Liver (tissue), 9 donors: ENCODE results near the gene PATL1. TPM values are rescaled to one million over a fixed set of nuclear protein-coding genes. Genes with fewer than 3 reads are reported as not detected.
A peak's percentile ranks its signal among the peaks of the same experiment; 100 is the strongest.

Experiments
- DNase-seq: peaks from one replicate; pipeline ENCODE4 v3.0.0-alpha.2; 2017; ENCODE audit warnings: low spot score
- H3K27ac ChIP-seq, 2 donors: one replicate each; pipeline ENCODE4 v1.7.0; 2013; ENCODE audit warnings: inconsistent platforms in 2 of 2, low read length in 2 of 2, control low read depth in 1 of 2, low read depth in 1 of 2, mild to moderate bottlenecking in 1 of 2
- H3K27me3 ChIP-seq, 4 donors: one replicate each; pipeline versions ENCODE4 v1.6.1 to v1.7.0; 2013; ENCODE audit warnings: low read length in 3 of 4, inconsistent platforms in 1 of 4, mild to moderate bottlenecking in 1 of 4, moderate library complexity in 1 of 4; ENCODE audit not compliant: control insufficient read depth in 4 of 4, insufficient read depth in 4 of 4
- H3K36me3 ChIP-seq, 4 donors: one replicate each; pipeline versions ENCODE4 v1.6.1 to v1.7.0; 2013; ENCODE audit warnings: low read length in 3 of 4, mild to moderate bottlenecking in 3 of 4, low read depth in 1 of 4, moderate library complexity in 1 of 4; ENCODE audit not compliant: control insufficient read depth in 4 of 4, insufficient read depth in 3 of 4
- H3K4me1 ChIP-seq, 4 donors: one replicate each; pipeline versions ENCODE4 v1.6.1 to v1.7.0; 2013; ENCODE audit warnings: low read length in 3 of 4, mild to moderate bottlenecking in 3 of 4, moderate library complexity in 1 of 4; ENCODE audit not compliant: control insufficient read depth in 4 of 4, insufficient read depth in 4 of 4
- H3K4me3 ChIP-seq, 3 donors: one replicate each; pipeline versions ENCODE4 v1.6.1 to v1.7.0; 2013; ENCODE audit warnings: low read length in 3 of 3, control low read depth in 1 of 3, low read depth in 1 of 3, mild to moderate bottlenecking in 1 of 3
- H3K9ac ChIP-seq, 2 donors: one replicate each; pipeline ENCODE4 v1.7.0; 2013; ENCODE audit warnings: low read length in 2 of 2, mild to moderate bottlenecking in 2 of 2, moderate library complexity in 2 of 2, control low read depth in 1 of 2, low read depth in 1 of 2
- H3K9me3 ChIP-seq, 4 donors: one replicate each; pipeline versions ENCODE4 v1.6.1 to v1.7.0; 2013; ENCODE audit warnings: low read length in 3 of 4; ENCODE audit not compliant: control insufficient read depth in 4 of 4
- ATF3 ChIP-seq: IDR thresholded peaks from 2 replicates; pipeline ENCODE4 v1.6.1; 2016; ENCODE audit warnings: antibody characterized with exemption
- EGR1 ChIP-seq, 2 donors: IDR thresholded peaks; 2 replicates each; pipeline ENCODE4 v1.6.1; 2016 to 2018; ENCODE audit warnings: antibody characterized with exemption in 2 of 2, low read depth in 2 of 2
- FOXA1 ChIP-seq: IDR thresholded peaks from 2 replicates; pipeline ENCODE4 v1.6.1; 2016; ENCODE audit warnings: antibody characterized with exemption
- FOXA2 ChIP-seq: IDR thresholded peaks from 2 replicates; pipeline ENCODE4 v1.6.1; 2016; ENCODE audit warnings: antibody characterized with exemption
- GABPA ChIP-seq, 2 donors: IDR thresholded peaks in 1 of 2; conservative IDR thresholded peaks in 1 of 2; 2 replicates each; pipeline ENCODE4 v1.6.1; 2016; ENCODE audit warnings: antibody characterized with exemption in 2 of 2, mild to moderate bottlenecking in 1 of 2, moderate library complexity in 1 of 2
- HNF4G ChIP-seq: IDR thresholded peaks from 2 replicates; pipeline ENCODE4 v1.6.1; 2016; ENCODE audit warnings: antibody characterized with exemption
- JUND ChIP-seq, 2 donors: IDR thresholded peaks; 2 replicates each; pipeline ENCODE4 v1.6.1; 2016; ENCODE audit warnings: antibody characterized with exemption in 2 of 2
- NR2F2 ChIP-seq: IDR thresholded peaks from 2 replicates; pipeline ENCODE4 v1.6.1; 2016; ENCODE audit warnings: antibody characterized with exemption
- RAD21 ChIP-seq, 2 donors: IDR thresholded peaks; 2 replicates each; pipeline ENCODE4 v1.6.1; 2016; ENCODE audit warnings: antibody characterized with exemption in 2 of 2, mild to moderate bottlenecking in 2 of 2
- REST ChIP-seq: IDR thresholded peaks from 2 replicates; pipeline ENCODE4 v1.6.1; 2016; ENCODE audit warnings: antibody characterized with exemption, mild to moderate bottlenecking
- RXRA ChIP-seq, 2 donors: IDR thresholded peaks; 2 replicates each; pipeline ENCODE4 v1.6.1; 2017 to 2018; ENCODE audit warnings: antibody characterized with exemption in 2 of 2, mild to moderate bottlenecking in 1 of 2
- SP1 ChIP-seq: IDR thresholded peaks from 2 replicates; pipeline ENCODE4 v1.6.1; 2018; ENCODE audit warnings: antibody characterized with exemption, mild to moderate bottlenecking
- TAF1 ChIP-seq: conservative IDR thresholded peaks from 2 replicates; pipeline ENCODE4 v1.6.1; 2016; ENCODE audit warnings: antibody characterized with exemption, mild to moderate bottlenecking
- YY1 ChIP-seq: IDR thresholded peaks from 2 replicates; pipeline ENCODE4 v1.6.1; 2016; ENCODE audit warnings: antibody characterized with exemption, mild to moderate bottlenecking
- ZBTB33 ChIP-seq: IDR thresholded peaks from 2 replicates; pipeline ENCODE4 v1.6.1; 2016; ENCODE audit warnings: antibody characterized with exemption
- WGBS: extraction: QIAGEN DNeasy Blood & Tissue Kit; methylation state at CpG from one replicate; pipeline ENCODE4 v1.1.7; 2013; 5-methylcytosine and 5-hydroxymethylcytosine counted together
- polyA plus RNA-seq, 2 donors: library from polyadenylated mRNA; stranded (reverse) in 1 of 2; unstranded in 1 of 2; fragments of 200-250 nt in 1 of 2; fragments of >200 nt in 1 of 2; fragmentation: Nextera tagmentation in 1 of 2; extraction: Ambion mirVana in 1 of 2; gene quantifications; one replicate each; pipeline versions ENCODE4 v1.2.1 to v1.2.3, GENCODE V29; 2013 to 2015
- total RNA-seq, 2 donors: library from RNA; depleted of rRNA; stranded (reverse); fragments of >200 nt; gene quantifications; one replicate each; pipeline ENCODE4 v1.2.3, GENCODE V29; 2014
- TF ChIP-seq, protein P1 (sequence below): IDR thresholded peaks from 2 replicates; pipeline ENCODE4 v1.6.1; 2016; ENCODE audit warnings: antibody characterized with exemption
- TF ChIP-seq, protein P2 (sequence below): fragments of 150-350 bp; IDR thresholded peaks from 2 replicates; pipeline ENCODE4 v1.5.1; 2017; ENCODE audit warnings: improper control_type of control experiment, low read depth, low read length; ENCODE audit not compliant: missing input control
- donor health status: healthy.
- donor health status: healthy.
- donor health status: healthy.
- donor health status: healthy.
- donor health status: healthy.

PATL1 gene
- total and polyA plus RNA-seq, 4 donors = 4.9 to 14.7 (median 12.4) TPM

DNA sequence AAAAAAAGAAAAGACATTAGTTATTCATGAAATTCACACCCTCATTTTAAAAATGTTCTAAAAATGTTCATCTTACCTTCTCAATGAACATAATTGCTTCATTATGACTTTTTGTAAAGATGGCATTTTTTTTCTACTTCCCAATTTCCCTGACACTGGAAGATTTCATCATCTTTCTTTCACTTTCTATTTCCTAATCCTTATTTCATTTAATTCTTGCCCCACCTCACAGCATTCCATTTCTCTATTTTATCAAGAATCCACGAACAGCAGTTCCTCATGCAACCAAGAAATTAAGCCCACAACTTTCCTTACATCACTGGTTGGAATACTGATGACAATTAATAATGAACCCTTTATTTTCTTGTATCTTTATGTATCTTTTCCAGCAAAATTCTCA is 1.9 kb downstream of the PATL1 start:
- peaks cover 8 to 33% (median 31%) of the 10 kb centered on the region in 4 donors for H3K36me3 ChIP-seq
- 13% methylated on average over 1 of the region's 1 CpG for WGBS
- peak overlapping the region in 1 of 2 donors; percentile 90 for H3K9ac ChIP-seq
- H3K27ac ChIP-seq = peak overlapping the region; percentile 100
- H3K27me3 ChIP-seq = no peaks in the 10 kb centered on the region
- H3K4me3 ChIP-seq = peak overlapping the region in 1 of 3 donors; percentile 76
- peaks cover 0 to 27% (median 17%) of the 10 kb centered on the region in 4 donors for H3K4me1 ChIP-seq
- DNase-seq = no peak
- TF ChIP-seq ZBTB33 (no peak), ATF3 (peak; percentile 26), SP1 (no peak), FOXA2 (no peak), RAD21 (IDR thresholded peaks at IDR 0.05) (peak in 1 of 2 donors; percentile 7), REST (no peak), FOXA1 (no peak), TAF1 (no peak)
- TF ChIP-seq, protein P1, sequence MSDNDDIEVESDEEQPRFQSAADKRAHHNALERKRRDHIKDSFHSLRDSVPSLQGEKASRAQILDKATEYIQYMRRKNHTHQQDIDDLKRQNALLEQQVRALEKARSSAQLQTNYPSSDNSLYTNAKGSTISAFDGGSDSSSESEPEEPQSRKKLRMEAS = peak; percentile 25
- no peaks in the 10 kb centered on the region for H3K9me3 ChIP-seq

DNA sequence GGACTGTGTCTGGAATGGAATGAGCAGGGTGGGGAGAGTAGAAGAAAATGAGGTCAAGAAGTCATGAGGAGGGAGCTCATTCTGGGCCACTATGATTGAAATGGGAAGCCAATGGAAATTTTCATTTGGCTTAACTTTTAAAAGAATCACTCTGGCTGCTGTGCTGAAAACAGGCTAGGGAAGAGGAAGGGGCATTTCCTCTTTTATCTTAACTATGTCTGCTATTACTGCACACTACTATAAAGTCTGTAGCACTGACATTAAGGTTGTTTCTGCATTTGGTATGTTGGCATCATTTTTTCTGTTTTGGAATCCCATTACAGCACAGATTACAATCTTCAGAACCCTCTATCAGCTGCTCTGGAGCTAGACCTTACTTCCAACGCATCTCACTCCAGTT is 8.2 kb downstream of the PATL1 start:
- no peak for DNase-seq
- peaks cover 0 to 7% (median 3%) of the 10 kb centered on the region in 4 donors for H3K4me1 ChIP-seq
- H3K27me3 ChIP-seq = no peaks in the 10 kb centered on the region
- peaks cover 17 to 79% (median 64%) of the 10 kb centered on the region in 4 donors for H3K36me3 ChIP-seq
- no peak overlapping the region for H3K4me3 ChIP-seq
- H3K9me3 ChIP-seq = no peaks in the 10 kb centered on the region
- WGBS = 81% methylated on average over 1 of the region's 1 CpG
- no peak for TF ChIP-seq HNF4G
- no peak for TF ChIP-seq REST
- TF ChIP-seq FOXA2 = no peak
- TF ChIP-seq SP1 = no peak
- TF ChIP-seq GABPA (IDR thresholded peaks at IDR 0.05 in 1 of 2, conservative IDR thresholded peaks at IDR 0.05 in 1 of 2) = no peak
- TF ChIP-seq, protein P1 = no peak
- no peak for TF ChIP-seq YY1
- TF ChIP-seq EGR1 (IDR thresholded peaks at IDR 0.05; ENCODE audit: low read depth in 2 of 2) = no peak
- no peak for TF ChIP-seq NR2F2
- no peak for TF ChIP-seq RXRA (IDR thresholded peaks at IDR 0.05)
- TF ChIP-seq JUND (IDR thresholded peaks at IDR 0.05) = no peak
- TF ChIP-seq TAF1 = no peak
- TF ChIP-seq ATF3 = no peak
- no peak for TF ChIP-seq RAD21 (IDR thresholded peaks at IDR 0.05)
- TF ChIP-seq, protein P2, sequence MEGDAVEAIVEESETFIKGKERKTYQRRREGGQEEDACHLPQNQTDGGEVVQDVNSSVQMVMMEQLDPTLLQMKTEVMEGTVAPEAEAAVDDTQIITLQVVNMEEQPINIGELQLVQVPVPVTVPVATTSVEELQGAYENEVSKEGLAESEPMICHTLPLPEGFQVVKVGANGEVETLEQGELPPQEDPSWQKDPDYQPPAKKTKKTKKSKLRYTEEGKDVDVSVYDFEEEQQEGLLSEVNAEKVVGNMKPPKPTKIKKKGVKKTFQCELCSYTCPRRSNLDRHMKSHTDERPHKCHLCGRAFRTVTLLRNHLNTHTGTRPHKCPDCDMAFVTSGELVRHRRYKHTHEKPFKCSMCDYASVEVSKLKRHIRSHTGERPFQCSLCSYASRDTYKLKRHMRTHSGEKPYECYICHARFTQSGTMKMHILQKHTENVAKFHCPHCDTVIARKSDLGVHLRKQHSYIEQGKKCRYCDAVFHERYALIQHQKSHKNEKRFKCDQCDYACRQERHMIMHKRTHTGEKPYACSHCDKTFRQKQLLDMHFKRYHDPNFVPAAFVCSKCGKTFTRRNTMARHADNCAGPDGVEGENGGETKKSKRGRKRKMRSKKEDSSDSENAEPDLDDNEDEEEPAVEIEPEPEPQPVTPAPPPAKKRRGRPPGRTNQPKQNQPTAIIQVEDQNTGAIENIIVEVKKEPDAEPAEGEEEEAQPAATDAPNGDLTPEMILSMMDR = no peak
- no peak overlapping the region for H3K27ac ChIP-seq
- no peak overlapping the region for H3K9ac ChIP-seq
